NCI-H774 (cell line): ENCODE results near the gene FAM177A1.
"Not testable (repeated sequence)": the region's sequence is repeated elsewhere in the genome, so short reads cannot be mapped to it uniquely, and the experiment has no call there.

Experiments used
- DNase-seq: peaks from one replicate; lab custom pipeline; 2025; lab: John Stamatoyannopoulos, UW

The FAM177A1 gene, protein sequence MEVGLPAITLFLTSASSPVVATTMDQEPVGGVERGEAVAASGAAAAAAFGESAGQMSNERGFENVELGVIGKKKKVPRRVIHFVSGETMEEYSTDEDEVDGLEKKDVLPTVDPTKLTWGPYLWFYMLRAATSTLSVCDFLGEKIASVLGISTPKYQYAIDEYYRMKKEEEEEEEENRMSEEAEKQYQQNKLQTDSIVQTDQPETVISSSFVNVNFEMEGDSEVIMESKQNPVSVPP

GRCh38 chr14:35046048-35046750, at the start of gene FAM177A1:
FAM177A1 (plus strand) TSS chr14:35046272; CDS start chr14:35046464, 192 bp downstream.
- peak; percentile 97 for DNase-seq

DNA sequence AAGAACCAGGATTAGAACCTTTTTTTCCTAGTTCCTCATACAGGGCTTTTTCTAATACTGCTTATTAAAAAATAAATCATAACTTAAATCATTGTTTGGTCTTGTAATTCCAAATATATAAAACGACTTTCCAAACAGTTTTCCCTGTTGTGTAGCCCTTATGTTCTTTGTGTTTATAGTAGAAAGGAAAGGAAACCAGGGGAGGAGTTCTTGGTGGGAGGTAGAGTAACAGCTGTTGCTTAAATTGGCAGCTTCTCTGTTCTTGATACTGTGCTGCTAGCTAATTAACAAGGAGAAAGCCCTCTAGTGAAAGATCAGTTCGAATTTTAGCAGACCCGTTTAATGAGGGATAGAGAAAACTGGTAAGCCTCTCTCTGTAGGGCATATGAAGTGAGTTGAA, 48.3 kb upstream of the FAM177A1 start:
- no peak for DNase-seq

- DNase-seq: no peak
These were observed 46.6 kb upstream of the FAM177A1 start for GRCh38 chr14:34999500-34999899.

- no peak for DNase-seq
These were observed 44.5 kb upstream of the FAM177A1 start for GRCh38 chr14:35001621-35002020.

- no peak for DNase-seq
These were observed 41.2 kb upstream of the FAM177A1 start for GRCh38 chr14:35004839-35005238.

GRCh38 chr14:35016568-35016967, 29.5 kb upstream of the FAM177A1 start:
- no peak for DNase-seq

GRCh38 chr14:35020713-35021112, 25.4 kb upstream of the FAM177A1 start:
- no peak for DNase-seq

DNA sequence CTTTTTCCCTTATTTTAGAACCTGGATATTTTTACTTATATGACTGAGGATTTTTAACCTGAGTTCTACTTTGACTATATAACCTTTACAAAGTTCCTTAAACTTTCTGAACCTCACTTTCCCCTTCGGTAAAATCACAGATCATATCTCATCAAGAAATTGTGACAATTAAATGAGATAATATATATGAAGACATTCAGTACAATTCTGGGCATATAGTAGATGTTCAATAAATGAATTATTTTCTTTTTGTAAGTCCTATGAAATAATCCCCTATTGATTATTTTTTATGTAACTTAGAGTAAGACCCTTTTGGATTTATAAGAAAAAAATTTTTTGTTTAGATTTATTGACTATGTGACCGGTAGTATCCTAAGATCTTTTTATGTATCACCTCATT, 17.6 kb upstream of the FAM177A1 start:
- no peak for DNase-seq

GRCh38 chr14:35032562-35032961, 13.5 kb upstream of the FAM177A1 start:
- no peak for DNase-seq

GRCh38 chr14:35034440-35034833, 11.6 kb upstream of the FAM177A1 start:
- DNase-seq: no peak

DNA sequence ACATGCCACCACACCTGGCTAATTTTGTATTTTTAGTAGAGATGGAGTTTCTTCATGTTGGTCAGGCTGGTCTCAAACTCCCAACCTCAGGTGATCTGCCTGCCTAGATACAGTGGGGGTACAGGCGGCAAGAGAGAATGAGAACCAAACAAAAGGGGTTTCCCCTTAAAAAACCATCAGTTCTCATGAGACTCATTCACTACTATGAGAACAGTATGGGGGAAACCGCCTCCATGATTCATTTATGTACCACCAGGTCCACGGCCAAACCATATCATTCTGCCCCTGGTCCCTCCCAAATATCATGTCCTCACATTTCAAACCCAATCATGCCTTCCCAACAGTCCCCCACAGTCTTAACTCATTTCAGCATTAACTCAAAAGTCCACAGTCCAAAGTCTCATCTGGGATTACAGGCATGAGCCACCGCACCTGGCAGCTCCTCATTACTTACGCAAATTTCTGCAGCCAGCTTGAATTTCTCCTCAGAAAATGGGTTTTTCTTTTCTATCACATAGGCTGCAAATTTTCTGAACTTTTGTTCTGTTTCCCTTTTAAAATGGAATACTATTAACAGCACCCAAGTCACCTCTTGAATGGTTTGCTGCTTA, 11.0 kb upstream of the FAM177A1 start:
- not testable (repeated sequence) for DNase-seq

GRCh38 chr14:35038312-35038711, 7.8 kb upstream of the FAM177A1 start:
- not testable (repeated sequence) for DNase-seq

GRCh38 chr14:35042632-35043031, 3.4 kb upstream of the FAM177A1 start:
- no peak for DNase-seq

- no peak for DNase-seq
These were observed 3.0 kb upstream of the FAM177A1 start for GRCh38 chr14:35043046-35043445.

- no peak for DNase-seq
These were observed 904 bp upstream of the FAM177A1 start for GRCh38 chr14:35044939-35045797.

DNA sequence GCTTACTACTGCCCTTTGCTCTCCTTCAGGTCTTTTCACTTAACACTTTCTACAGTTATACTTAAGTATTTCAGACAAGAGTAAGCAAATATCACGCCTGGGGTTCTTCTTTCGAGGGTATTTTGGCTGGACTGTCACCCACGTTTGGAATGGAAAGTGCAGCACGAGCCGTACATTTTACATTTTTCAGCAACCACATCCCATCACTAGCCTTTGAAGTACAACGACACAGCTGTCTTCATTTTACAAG, 349 bp upstream of the FAM177A1 start:
- DNase-seq: no peak

GRCh38 chr14:35046751-35047536, 872 bp downstream of the FAM177A1 start:
- DNase-seq: peak; percentile 57

GRCh38 chr14:35047976-35048513, 2.0 kb downstream of the FAM177A1 start:
- DNase-seq: peak; percentile 2

GRCh38 chr14:35050652-35051051, 4.6 kb downstream of the FAM177A1 start:
- no peak for DNase-seq

GRCh38 chr14:35051796-35052195, 5.7 kb downstream of the FAM177A1 start:
- DNase-seq: no peak

DNA sequence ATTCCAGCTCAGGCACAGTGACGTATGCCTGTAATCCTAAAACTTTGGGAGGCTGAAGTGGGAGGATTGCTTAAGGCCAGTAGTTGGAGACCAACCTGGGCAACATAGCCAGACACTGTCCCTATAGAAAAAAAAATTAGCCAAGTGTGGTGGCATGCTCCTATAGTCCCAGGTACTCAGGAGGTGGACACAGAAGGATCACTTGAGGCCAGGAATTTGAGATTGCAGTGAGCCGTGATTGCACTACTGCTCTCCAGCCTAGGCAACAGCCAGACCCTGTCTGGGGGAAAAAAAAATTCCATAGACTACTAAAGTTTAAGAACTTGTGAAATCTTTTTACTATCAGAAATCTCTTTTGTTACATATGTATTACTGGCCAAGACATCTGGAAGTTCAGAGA, 6.6 kb downstream of the FAM177A1 start:
- DNase-seq: no peak
